Activated CD4-positive, alpha-beta T cell treated with anti-CD3 and anti-CD28 coated beads for 24 hours (primary cell): ENCODE measurements around the gene KIAA0040.

Source experiments
- DNase-seq, 2 donors: peaks; one replicate each; pipeline ENCODE4 v3.0.0-alpha.2; 2020; ENCODE audit warnings: low read depth in 2 of 2

KIAA0040 gene

GRCh38 chr1:175192630-175193526, at the start of gene KIAA0040:
Gene KIAA0040, minus strand, starts transcription at chr1:175192776. Its CDS starts 31,763 bp downstream, at chr1:175161013.
- DNase-seq: peak; percentile 47 to 51

GRCh38 chr1:175237389-175237788, 44.8 kb upstream of the KIAA0040 start:
- DNase-seq: no peak

GRCh38 chr1:175234639-175235038, 42.1 kb upstream of the KIAA0040 start:
- DNase-seq: no peak

DNA sequence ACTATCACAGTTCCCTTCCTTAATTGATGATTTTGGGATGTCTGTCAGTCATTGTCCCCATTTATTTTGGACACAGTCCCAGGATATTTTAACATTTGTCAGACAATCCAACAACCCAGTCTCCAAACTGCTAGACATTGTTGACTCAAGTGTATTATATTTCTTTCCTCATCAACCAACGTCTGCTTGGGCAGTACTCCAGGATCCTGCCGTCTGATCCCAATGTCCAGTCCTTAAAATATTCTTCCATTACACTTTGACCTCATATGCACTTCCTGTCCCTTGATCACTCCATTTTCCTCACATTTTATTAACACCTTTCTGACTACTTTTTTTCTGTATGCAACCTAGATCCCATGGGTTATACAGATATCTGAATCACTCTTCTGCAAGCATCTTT, 39.8 kb upstream of the KIAA0040 start:
- no peak for DNase-seq

DNA sequence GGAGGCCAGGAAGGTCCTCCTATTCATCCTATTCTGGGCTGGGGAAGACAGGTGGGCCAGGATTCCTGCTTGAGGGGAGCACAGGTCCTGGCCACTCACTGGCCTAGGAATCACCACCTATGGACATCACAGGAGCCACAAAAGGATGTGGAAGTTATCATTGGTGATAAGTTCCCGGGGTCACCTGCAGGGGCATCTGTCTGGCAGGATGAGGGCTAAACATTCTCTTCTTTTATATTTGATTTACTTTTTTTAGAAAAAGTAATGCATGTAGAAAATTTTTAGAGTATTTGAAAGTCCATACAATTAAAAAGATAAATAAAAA, 33.2 kb upstream of the KIAA0040 start:
- DNase-seq: no peak

DNA sequence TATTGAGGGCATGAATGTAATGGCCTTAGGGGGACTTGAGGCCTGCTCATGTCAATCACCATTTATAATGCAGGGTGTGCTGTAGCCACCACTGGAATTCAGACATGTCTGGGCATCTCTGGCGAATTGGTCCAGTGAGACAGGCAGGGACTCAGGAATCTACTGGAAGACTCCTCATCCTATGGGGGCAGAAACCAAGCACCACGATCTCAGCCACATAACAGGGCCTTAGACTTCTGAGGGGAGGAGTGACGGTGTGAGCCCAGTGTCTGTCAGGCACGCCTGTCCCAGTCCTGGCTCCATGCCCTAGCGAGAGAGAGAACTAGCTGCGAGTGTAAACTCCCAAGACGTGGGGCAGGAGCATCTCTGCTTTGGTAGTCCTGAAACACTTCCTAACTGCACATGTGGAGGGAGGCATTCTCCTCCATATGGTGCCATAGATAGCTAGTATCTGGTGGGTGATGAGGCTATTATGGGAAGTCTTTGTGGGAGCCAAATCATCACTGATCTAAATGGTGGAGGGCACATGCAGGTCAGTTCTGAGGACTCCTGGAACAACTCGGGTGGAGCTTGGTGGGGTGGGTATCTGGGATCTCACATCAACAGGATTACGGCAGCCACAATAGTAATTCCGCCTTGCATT, 29.8 kb upstream of the KIAA0040 start:
- no peak for DNase-seq

DNA sequence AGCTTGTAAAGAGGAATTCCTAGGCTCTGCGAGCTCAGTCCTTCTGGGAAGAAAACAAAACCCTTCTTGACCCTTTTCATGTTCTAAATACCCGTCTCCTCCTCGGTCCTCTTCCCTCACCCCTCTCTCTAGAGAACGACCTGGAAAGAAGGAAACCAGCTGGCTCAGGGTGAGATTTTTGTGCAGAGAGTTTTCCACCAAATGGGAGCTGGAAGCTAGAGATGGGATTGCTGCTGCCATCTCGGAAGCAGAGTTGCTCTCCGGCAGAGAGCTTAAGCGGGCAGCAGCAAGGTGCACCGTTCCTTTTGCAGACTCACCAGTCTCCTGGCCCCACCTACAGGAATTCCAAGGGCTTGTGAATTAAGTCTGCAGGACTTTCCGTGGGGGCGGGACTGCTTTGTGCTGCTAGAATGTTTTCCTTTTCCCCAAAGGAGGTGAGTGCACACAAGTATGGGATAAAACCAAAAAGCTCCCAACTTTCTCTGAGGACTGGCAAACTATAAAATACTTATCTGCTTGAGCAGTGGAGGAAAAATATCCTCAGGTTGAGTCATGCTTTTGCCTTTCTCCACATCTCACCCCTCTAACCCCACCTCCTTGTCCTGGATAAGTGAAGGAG, 29.1 kb upstream of the KIAA0040 start:
- no peak for DNase-seq

DNA sequence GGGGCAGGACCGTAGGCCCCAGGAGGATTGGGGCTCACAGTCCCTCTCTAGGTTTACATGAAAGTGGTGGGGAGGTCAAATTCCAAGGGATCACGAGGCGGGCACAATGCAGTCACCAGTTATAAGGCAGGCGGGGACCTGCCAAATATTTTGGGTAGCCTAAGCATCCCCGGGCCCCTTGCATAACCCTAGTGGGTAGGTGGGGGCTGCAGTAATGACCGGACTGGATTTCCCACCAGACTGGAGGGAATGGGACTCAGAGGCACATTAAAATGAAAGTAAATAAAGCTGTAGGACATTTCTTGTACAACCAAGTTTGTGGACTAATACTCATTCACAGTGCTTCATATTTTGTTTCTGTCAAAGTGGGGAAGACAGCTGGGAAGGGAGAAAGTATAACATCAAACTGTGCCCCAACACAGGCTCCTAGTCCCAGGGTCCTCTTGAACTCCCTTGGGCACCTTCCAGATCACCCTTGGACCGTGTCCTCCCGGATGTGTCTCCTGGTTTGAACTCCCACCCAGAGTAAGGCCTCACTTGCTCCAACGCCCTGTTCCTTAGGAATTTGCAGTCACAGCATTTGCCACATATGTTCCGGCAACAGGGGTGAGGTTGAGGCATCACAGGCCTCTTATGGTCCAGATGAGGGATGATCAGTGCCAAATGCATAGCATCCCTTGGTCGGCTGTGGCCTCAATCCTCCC, 28.4 kb upstream of the KIAA0040 start:
- no peak for DNase-seq

DNA sequence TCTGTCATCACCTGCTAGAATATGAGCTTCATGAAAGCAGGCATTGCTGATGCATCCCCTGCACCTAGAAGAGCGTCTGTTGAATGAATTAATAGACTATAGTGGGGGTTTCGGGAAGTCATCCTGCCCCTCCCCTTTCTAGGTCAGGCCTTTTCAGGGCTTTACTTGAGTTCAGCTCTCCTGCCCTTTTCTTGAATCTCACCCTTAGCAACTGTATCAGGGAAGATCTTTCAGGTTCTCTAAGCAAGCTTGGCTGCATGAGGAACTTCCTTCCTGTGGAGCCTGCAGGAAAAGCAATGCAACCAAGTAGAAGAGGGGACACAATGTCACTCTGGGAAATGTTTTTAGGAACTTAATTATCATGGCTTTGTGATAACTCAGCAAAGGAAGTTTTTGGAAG, 27.2 kb upstream of the KIAA0040 start:
- DNase-seq: no peak

GRCh38 chr1:175218786-175219434, 26.3 kb upstream of the KIAA0040 start:
- DNase-seq: no peak

- DNase-seq: no peak
Measured at GRCh38 chr1:175217721-175218531, 25.4 kb upstream of the KIAA0040 start.

GRCh38 chr1:175216444-175216843, 23.9 kb upstream of the KIAA0040 start:
- DNase-seq: no peak

GRCh38 chr1:175211656-175212055, 19.1 kb upstream of the KIAA0040 start:
- DNase-seq: no peak

DNA sequence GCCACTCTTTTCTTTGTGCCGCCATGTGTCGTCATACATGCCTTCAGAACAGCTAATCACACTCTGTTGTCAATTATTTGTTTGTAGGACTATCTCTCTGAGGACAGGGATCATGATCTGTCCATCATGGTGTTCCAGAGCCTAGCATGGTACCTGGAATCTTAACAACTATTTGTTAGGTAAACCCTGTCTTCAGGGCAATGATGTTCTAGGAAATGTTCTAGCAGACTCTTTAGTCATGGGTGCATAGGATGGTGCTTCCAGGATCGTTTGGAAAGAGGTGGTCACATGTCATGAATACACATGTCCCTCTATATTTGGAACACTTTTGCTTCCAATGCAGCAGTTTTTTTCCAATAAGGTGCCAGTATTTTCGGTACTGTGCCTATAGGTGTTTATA, 18.2 kb upstream of the KIAA0040 start:
- no peak for DNase-seq

DNA sequence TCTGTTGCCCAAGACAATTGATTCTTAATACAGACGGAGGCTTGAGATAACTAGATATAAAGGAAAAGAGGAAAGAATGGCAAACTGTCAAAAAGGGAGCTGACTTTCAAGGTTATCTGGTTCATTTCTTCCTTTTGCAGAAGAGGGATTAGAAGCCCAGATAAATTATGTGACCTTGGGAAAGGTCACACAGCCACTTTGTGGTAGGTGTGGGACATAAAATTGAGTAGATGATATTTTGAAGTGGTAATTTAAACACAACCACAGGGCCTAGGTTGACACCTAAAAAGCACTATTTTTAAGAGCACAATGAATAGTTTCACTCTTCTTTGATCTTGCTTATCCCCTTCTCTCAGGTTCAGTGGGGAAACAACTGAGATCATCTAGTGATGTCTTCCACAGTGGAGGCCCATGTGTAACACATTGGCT, 16.9 kb upstream of the KIAA0040 start:
- no peak for DNase-seq

DNA sequence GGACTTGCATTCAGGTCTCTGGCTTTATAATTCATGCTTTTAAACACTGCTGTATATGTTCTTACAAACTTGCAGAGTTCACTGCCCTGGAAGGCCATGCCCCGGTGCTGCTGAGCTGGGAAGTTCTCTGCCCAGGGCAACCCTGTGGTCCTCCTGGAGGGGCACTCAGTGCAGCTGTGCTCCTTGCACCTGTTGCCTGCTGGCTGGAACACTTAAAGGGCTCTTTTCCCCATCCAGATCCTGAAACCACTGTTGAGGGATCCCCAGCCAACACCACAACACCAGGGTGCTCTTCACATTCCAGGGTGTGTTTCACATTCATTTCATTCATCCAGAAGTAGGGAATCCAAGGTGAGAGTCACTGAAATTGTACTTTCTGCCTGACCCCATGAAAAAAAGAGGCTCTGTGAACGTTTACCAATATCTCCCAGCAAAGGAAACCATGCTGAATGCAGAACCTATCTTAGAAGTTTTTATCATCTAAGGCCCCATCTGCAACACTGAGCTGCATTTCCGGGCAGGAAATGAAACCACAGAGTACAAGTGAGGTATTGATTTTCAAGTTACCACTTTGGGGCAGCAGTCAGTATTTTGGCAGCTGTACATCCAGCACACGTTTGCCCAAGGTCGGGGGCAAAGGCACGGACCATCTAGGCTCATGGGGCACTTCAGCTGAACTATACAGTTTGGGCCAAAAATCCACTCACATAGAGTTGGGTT, 16.4 kb upstream of the KIAA0040 start:
- DNase-seq: no peak

DNA sequence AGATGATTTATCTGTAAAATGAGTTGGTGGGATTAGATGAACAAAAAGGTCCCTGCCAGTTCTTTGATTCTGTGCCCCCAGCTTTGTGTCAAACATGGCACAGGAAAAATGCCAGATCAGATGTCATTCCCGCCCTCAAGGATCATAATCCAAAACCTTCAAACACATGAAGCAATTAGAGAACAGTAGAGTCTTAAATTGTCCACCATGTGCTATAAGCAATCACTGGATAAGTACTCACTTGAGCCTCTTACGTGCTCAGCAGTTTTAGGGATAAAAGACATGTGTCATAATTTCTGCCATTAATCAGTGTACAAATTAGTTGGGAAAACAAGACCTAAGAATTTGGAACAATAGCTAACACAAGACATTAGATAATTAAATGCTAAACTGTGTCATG, 15.4 kb upstream of the KIAA0040 start:
- DNase-seq: no peak

DNA sequence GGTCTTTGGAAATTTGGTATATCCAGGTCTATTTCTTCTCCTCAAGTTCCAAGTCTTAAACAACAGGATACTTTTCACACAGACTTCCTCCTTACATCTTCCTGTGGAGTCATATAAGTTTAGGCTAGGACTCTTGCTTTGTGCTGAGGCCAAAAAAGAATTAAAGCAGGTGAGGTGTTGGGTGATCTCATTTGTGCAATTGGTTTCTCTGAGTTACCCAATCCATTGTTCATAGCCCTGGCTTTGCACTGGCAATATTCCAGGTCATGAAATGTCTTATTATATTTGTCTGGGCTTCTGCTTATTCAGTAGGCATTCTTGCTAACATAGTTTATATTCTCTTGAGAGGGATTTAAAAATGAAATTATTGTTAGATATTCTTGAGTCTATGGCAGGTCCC, 14.1 kb upstream of the KIAA0040 start:
- DNase-seq: no peak

DNA sequence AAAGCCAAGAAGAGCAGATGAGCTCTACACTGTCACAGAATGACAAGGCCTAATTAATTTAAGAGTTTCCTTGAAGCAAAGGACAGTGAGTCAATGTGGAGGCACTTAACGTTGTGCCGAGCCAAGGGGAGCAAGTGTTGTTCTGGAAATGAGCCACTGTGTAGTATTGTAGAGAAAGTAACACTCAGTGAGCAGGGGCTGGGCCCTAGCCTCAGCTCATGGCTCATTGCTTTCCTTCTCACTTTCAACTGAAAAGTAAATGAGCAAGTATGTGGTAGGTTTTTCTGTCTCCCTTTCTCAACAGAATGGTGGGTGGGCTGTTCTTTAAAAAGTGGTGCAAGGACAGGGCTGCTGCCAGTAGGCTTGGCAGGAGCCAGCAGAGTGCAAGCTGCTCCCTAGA, 11.8 kb upstream of the KIAA0040 start:
- DNase-seq: no peak

DNA sequence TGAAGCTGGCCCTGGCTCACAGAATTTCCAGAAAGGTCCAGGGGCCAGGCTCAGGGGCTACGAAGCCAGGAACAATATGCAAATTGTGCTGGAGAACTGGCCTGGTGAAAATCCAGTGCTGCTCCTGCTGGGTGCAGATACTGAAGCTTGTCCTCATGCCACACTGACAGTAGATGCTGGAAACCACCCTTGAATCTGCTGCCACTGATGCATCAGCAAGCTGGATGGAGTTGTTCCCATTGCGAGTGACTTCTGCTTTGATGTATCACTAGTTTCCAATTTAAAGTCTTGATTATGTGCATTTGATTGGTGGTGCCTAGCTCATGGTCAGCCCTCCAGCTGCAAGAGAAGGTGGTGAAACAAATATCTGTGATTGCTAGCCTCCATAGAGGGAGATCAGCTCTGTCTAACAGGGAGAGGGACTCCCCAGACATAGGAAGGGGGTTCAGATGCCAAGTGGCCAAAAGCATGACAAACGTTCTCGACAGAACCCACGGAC, 11.0 kb upstream of the KIAA0040 start:
- no peak for DNase-seq
